ENCODE measurements around the gene ARHGEF10L.

ARHGEF10L gene

DNA sequence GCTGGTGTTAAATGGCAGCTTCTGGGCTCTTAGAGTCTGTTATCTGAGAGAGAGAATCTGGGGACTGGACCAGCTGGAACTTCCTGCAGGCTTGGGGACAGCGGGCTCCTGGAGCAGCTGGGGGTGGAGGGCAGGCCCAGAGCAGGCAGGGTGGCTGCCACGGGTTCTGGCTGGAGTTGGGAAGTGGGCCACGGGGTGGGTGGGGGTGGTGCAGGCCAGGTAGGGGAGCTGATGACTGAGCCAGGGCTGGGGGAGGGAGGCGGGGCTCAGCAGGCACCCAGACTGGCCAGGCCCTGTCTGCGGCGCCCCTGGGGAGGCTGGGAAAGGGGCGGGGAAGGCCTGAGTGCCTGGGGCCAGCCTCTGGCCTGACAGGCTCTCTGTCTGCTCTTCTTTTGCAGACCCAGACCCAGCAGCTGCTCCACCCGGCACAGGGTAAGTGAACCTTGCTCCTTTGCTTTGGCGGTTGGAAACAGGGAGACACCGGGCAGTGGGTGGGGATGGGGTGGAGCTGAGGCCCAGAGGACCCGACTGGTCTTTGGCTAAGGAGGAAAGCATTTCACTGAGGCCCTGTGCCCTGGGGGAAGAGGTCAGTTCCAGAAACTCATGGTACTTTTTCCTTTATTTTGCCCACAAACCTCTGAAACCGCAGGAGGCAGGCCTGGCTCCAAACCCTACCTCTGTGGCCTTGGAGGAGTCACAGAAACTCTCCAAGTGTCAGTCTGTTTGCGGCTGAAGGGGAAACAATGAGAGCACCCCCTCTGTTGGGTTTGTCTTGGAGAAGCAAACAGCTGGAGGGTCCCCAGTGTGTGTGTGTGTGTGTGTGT is 48.8 kb downstream of the ARHGEF10L start:
- DNase-seq (ENCODE audit: low read depth, low spot score): no peak

DNA sequence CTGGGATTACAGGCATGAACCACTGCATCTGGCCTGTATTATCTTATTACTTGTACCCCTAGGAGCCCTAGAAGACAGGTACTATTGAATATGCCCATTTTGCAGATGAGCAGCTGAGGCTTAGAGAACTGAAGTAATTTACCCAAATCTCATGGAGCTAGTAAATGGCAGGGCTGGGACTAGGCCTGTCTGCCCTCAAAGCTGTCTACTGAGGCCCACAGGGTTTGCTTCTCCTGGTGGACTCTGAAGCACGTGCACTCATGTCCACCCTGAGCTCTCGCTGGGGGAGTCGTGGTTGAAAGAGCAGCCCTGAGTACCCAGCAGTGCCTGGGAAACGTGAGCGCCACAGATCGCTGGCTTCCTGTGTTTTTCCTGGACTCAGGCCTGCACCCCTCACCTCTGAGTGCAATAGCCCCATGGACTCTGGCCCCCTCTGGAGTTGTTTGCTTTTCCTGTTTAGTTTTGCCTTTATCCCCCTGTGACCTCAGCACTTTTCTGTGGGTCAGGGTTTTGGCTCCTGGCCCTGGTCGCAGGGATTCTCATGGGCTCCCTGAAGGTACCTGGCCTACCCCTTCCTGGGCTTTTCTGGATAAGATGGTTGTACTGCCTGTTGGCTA is 52.4 kb downstream of the ARHGEF10L start:
- no peak for DNase-seq (ENCODE audit: low read depth, low spot score)

DNA sequence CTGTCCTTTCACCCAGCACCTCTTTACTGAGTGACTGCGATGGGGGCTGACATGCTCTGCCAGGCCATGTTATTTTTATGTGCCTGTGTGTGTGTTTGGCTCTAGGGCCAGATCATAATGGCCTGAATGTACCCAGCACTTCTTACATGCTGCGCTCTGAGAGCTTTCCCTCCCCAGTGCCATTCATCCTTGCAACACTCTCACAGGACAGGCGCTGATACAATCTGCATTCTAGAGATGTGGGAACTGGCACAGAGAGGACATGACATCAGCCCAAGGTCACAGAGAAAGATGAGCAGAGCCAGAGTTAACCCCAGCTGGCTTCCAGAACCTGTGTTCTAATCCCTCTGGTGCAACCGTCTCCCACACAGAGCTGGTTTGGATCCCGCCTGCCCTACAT is 54.5 kb downstream of the ARHGEF10L start:
- no peak for DNase-seq (ENCODE audit: low read depth, low spot score)

DNA sequence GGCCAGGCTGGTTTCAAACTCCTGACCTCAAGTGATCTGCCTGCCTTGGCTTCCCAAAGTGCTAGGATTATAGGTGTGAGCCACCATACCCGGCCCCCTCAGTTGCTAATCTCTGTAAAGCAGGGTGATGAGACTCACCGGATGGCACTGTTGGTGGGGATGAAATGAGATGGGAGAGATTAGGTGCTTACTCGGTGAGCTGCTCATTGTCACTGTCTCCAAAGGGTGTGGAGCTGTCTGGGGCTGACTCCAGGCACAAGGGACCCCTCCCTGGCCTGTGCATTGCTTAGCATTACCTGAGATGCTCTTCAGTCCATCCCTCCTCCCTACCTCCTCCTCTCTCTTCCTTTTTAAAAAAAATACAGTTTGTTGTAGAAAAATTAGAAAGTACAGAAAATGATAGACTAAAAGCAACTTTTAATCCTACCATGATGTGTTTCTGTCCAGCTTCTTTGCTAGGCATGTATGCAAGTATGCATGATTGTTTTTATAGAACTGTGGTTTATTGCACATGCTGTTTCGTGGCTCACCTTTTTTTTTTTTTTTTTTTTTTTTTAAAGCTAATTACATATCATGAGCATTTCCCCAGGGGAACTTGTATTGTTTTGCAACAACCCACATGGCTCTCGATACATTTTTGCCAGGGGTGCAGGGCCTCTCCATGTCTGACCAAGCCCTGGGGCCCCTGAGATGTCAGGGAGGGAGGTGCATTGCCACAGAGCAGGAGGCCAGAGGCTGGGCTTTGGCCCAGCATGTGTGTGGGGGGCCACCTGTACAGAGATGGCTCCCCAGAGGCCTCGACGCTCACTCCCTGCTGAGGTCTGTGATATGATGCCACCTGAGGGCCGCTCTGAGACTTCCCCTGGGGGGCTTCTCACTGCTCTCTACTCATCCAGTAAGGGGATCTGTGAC is 55.4 kb downstream of the ARHGEF10L start:
- DNase-seq (ENCODE audit: low read depth, low spot score): no peak

DNA sequence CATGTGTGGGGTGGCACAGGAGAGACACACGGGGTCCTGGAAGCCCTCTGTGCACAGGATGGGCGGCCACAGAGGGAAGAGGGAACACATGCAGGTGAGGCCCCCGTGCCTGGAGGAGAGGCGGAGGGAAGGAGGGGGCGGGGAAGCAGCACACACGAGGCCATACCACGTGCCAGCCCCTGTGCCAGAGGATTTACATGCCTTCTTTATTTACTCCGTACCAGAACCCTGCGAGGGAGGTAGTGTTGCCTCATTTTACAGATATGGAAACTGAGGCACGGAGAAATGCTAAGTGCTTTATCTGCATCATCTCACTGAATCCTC is 56.1 kb downstream of the ARHGEF10L start:
- no peak for DNase-seq (ENCODE audit: low read depth, low spot score)

DNA sequence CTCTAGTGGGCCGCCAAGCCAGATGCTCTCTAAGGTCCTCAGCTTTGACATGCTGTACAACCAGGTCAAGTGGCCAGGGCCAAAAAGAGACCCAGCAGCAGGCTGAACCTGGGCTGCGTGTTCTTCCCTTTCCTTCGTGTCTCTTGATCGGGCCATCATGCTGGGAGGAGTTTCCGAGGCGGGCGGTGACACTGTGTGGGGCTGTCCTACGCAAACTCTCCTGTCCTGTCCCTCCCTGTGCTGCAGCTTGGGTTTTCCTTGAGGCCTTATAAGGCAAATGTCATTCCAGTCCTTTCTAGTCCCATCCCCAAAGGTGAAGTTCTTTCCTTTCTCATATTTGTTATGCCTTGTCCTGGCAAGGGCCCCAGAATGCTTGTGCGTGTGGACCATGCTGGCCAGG is 56.7 kb downstream of the ARHGEF10L start:
- no peak for DNase-seq (ENCODE audit: low read depth, low spot score)

DNA sequence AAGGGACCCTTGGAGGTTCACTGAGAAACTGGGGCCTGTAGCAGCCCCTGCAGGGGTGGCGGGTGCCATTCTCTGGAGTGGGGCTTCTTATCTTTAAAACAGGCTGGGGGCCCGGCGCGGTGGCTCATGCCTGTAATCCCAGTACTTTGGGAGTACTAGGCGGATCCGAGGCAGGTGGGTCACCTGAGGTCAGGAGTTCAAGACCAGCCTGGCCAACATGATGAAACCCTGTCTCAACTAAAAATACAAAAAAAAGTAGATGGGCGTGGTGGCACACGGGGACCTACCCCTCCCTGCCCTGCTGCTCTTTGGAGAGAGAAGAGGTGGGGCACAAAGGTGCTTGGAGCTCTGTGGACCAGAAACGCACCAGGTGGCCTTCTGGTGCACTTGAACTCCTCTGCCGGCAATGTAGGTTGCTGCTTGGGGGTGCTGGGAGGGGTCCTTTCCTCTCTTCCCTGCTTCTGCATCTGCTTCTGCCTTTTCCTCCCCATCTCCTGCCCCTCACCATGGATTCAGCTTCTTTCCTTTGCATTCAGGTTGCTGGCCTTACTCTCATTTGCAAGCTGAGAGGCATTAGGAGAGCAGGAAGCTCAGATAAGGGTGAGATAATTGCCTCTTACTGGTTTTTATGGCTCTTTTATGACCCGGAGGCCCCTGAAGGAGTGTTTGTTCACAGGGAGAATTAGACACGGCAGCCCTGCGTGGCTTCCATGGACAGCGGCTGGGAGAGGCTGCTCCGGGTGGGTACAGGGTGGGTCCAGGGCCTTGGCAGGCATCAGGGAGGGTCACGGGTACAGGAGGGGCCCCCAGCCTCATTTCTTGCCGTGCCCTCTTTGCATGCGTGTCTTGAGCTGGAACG is 57.4 kb downstream of the ARHGEF10L start:
- no peak for DNase-seq (ENCODE audit: low read depth, low spot score)

DNA sequence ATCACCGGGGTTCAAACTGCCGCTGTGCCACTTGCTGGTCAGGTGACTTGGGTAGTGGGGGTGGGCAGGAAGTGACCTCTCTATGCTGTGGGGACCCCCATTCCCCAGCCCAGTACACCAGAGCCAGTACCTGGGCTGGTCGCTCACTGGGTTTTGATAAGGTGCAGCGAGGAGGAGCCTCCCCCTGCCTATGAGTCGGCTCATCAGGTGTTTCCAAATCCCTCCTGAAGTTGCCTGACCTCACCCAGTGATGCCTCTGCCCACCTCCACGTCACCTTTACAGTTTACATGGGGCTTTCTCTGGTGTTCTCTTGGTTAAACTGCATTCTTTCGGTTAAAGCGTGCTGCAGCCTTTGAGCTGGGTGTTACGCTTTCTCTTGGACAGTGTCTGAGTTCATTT is 58.2 kb downstream of the ARHGEF10L start:
- no peak for DNase-seq (ENCODE audit: low read depth, low spot score)

DNA sequence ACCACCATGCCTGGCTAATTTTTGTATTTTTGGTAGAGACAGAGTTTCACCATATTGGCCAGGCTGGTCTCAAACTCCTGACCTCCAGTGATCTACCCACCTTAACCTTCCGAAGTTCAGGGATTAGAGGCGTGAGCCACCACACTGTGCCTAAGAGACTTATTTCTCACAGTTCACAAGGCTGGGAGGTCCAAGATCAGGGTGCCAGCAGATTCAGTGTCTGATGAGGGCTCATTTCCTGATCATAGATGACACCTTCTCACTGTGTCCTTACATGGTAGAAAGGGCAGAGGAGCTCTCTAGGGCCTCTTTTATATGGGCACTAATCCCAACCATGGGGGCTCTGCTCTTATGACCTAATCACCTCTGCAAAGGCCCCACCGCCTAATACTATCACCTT is 58.8 kb downstream of the ARHGEF10L start:
- no peak for DNase-seq (ENCODE audit: low read depth, low spot score)

DNA sequence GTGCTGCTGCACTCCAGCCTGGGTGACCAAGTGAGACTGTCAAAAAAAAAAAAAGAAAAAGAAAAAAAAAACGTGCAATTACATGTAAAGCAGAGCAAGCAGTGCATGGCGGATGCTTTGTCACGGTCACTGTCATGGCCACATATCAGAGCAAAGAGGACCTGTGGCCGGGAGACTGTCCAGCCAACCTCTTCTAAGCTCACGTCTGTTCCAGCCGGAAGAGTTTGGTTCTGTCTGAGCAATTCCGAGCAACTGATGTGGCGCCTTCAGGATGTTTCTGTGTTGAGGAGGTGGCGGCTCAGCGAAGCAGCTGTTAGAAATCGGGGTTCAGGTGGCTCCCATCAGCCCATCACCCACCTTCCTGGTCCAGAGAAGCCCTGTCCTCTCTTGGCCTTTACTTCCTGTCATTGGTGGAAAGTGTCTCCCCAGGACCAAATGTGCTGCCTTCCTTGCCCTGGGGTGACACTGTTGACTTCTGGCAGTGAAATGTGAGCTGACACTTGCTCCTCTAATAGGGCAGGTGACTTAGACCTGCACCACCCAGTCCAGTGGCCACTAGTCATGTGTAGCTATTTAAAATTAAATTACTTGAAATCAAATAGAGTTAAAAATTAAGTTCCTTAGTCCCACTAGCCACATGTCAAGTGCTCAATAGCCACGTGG is 59.9 kb downstream of the ARHGEF10L start:
- no peak for DNase-seq (ENCODE audit: low read depth, low spot score)

DNA sequence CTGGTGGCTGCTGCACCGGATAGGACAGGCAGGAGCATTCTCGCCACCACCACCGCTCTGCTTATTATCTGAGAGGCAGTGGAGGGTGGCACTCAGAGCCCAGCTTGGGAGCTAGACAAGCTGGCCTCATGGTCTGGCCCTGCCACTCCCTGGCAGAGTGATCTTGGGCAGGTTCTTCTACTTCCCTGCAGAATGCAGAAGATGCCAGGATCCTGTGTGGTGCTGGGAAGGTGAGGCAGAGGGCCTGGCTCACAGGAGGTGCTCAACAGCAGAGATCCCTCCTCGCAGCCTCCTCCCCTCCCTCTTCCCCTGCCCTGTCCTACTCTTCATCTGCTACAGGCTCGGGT is 60.4 kb downstream of the ARHGEF10L start:
- DNase-seq (ENCODE audit: low read depth, low spot score): no peak

DNA sequence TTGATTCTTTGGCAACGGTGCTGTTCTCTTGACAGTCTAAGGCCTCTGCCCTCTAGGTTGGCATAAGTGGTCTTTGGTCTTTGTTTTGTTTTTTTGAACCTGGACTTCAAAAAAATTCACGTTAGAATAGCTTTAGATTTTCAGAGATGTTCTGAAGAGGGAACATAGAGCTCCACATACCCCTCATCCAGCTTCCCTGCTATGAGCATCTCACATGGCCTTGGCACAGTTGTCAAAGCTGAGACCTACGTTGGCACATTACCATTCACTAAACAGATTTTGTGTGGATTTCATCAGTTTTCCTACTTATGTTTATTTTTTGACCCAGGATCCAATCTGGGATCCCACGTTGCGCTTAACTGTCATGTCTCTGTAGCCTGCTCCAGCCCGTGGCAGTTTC is 60.8 kb downstream of the ARHGEF10L start:
- no peak for DNase-seq (ENCODE audit: low read depth, low spot score)

DNA sequence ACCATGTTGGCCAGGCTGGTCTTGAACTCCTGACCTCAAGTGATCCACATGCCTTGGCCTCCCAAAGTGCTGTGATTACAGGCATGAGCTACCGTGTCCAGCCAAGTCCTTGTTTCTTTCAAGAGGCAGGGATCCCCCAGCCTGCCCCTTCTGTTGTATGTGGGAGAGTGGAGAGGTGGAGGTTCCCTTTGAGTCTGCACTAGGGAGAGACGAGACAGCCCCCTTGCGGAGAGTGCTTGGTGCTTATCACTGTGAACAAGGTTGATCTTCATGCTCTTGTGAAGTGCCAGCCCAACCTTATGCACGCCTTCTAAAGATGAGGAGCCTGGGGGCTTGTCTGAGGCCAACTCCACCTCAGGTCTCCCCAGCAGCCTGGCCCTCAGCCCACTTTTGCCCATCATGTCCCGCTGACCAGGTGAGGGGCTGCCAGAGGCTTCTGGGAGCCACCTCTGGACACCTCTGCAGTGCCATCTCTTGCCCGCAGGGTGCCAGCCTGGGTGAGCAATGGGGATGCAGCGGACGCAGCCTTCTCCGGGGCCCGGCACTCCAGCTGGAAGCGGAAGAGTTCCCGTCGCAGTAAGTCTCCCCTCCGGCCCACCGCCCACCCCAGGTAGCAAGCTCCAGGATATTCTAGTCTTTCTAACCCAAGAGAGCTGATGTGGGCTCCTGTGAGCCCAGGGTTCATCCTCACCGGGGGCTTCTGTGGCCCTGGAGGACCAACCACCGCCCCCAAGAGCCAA is 62.3 kb downstream of the ARHGEF10L start:
- no peak for DNase-seq (ENCODE audit: low read depth, low spot score)

DNA sequence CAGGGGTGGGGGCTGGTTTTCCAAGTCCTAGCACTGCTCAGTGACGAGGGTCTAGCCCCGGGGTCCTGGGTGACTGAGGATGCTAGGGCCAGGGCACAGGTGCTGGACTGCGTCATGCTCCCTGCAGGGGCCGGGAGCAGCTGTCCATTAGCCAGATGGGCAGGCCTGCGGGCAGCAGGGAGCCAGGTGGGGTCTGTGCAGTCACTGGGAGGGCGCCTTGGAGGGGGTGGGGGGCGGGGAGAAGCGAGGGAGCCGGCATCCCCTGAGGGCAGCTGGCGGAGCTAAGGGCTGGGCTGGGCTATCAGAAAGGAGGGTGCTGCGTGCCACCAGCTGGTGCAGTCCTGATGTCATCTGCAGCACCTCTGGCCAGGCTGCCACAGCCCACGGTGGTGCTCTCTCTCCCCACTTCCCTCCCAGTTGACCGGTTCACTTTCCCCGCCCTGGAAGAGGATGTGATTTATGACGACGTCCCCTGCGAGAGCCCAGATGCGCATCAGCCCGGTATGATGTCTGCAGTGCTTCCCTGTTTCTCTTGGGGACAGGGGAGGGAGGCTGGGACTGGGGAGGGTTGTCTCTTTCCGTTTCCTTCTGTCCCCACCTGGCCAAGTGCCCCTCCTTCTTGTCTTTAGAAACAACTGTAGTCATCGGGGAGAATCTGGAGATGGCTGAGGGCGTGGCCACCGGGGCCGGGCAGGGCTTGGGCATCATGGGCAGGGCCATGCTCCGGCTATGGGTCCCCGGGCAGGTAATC is 63.8 kb downstream of the ARHGEF10L start:
- DNase-seq (ENCODE audit: low read depth, low spot score): no peak

DNA sequence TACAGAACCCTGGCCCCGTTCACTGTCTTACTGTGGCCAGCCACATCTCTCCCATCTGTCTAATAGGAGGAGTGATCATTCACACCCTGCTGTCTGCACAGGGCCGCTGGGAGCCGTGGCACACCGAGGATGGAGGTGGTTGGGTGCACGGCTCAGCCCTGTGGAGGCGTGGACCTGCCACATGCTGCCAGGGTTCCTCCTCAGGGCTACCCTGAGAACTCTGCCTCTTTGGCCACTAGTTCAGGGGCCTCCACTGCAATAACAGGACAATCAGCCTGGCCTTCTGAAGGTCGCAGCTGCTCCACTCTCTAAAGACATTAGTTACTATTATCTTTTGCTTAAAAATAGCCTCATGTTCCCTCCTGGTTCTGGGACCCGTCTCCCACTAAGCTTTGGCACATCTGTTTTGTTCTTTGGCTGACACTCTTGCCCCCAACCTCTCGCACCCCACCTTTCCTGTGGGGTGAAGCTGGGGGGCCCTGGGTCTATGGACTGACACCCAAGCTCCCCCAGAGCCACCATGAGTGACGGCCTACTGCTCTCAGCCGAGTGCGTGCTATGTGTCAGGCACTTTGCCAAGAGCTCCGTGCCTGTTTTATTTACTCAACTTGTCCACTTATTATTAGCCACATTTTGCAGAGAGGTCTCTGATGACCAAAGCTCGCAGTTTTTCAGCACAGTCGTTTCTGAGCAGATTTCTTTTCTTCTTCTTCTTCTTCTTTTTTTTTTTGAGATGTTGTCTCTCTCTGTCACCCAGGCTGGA is 66.3 kb downstream of the ARHGEF10L start:
- DNase-seq (ENCODE audit: low read depth, low spot score): no peak

DNA sequence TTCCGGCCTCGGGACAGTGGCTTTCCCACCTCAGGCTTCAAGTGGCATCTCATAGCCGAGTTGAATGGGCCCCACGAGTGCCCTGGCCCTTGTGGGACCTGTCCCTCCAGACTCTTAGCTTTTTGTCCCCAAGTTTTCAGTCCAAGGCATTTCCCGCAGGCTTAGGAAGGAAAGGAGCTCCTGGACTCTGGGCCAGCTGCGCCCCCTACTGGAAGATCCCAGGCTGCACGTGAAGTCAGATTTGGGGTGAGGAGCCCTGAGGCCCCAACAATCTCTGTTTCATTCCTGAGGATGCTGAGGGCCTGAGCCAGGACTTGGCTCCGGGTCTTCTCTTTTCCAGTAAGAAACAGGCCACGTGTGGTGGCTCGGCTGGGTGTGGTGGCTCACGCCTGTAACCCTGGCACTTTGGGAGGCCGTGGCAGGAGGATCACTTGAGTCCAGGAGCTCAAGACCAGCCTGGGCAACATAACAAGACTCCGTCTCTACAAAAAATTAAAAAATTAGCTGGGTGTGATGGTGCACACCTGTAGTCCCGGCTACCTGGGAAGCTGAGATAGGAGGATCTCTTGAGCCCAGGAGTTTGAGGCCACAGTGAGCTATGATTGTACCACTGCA is 67.4 kb downstream of the ARHGEF10L start:
- no peak for DNase-seq (ENCODE audit: low read depth, low spot score)

DNA sequence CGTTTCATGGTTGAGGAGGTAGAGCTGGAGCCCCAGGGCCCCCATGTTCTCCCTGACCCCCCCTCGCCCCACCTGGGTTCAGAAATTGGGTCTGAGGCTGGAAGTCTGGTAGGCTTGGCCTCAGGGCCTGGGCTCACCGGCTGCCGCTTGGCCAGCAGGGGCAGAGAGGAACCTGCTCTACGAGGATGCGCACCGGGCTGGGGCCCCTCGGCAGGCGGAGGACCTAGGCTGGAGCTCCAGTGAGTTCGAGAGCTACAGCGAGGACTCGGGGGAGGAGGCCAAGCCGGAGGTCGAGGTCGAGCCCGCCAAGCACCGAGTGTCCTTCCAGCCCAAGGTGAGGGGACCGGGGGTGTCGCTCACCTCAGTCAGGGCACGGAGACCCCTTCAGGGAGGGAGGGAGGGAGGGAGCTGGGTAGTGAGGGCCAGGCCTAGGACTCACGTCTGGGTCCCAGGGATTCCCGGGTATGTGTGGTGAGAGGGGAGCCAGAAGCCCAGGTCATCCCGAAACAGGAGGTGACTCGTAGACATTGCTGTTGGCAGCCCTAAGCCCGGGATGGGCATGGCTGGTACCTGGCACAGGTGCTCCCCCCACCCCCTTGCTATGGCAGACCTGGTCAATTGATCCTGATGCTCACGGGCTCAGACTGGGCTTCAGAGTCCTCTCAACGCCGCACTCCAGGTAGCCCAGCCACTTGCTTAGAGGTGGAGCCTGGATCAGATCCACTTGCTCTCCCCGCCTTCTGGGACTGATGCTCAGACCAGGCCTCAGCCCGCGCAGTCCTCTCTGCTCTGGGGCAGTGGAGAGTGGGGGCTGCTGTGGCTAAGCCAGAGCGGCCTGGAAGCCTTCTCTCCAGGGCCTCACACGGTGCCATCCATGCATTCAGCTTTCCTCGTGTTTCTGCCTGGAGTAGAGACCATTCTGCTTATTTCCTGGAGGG is 68.4 kb downstream of the ARHGEF10L start:
- DNase-seq (ENCODE audit: low read depth, low spot score): no peak

Measured in activated CD4-positive, CD25-positive, alpha-beta regulatory T cell treated with anti-CD3 and anti-CD28 coated beads, Interleukin-2, amount 50 U/mL, for 16 hours (primary cell).